ENCODE results near the gene UGGT1.

- peak in 1 of 11 experiments; percentile 13 for TF ChIP-seq CTCF (IDR thresholded peaks at IDR 0.05 in 8 of 11, conservative IDR thresholded peaks at IDR 0.05 in 3 of 11)
- no peak for TF ChIP-seq POLR2AphosphoS5 (IDR thresholded peaks at IDR 0.05)
- TF ChIP-seq POLR2A (IDR thresholded peaks at IDR 0.05): no peak
Measured at GRCh38 chr2:128234613-128235012, 143.6 kb downstream of the UGGT1 start.

Data from spleen (tissue), 7 donors.